Stimulated activated CD8-positive, alpha-beta memory T cell treated with anti-CD3 and anti-CD28 coated beads, Interleukin-7, amount 100 ng/mL, for 48 hours (primary cell): ENCODE results near the gene BRAT1.

Experiments used
- DNase-seq, 2 donors: peaks; one replicate each; pipeline ENCODE4 v3.0.0-alpha.2; 2020; ENCODE audit warnings: low read depth in 1 of 2; ENCODE audit errors: extremely low read depth in 1 of 2

The BRAT1 gene

DNA sequence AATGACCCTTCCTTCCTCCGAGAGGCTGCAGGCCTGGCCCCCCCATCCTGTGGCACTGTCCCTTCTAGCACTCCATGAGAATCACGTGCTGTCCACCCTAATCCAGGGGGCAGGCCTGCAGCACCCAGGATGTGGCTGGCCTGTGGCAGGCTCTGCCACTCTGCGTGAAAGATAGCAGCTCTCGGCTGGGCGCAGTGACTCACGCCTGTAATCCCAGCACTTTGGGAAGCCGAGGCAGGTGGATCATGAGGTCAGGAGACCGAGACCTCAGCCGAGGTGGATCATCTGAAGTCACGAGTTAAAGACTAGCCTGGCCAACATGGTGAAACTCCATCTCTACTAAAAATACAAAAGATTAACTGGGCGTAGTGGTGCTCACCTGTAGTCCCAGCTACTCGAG, 54.6 kb downstream of the BRAT1 start:
- no peak for DNase-seq

DNA sequence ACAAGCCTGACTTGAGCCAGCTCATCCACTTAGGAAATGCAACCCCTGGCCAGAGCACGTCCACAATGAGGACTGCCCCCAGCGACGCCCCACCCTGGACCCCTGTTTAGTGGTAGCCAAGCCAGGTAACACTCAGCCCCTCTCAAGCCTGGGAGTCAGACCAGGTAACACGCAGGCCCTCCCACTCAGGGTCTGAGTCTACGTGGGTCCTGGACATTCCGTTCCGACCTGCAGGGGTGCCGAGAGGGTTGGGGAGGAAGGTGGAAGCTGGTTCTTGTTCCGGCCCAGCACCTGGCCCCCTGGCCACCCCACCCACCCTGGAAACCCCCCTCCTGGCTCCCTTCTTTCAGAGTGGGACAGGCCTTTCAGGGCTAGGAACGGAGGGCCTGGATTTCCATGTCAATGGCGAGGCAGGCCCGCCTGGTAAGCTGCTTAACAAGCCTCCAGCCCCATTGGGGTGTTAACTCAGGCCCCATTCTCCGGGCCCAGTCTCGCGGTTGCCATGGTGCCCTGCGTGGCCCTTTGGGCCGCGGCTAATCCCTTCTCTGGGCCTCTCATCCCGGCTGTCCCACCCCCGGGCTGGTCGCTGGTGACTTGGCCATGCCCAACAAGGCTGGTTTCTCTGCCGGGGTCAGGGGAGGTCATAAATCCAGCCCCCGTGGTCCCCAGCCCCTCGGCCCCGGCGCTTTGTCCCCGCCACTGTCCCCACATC, 55.4 kb downstream of the BRAT1 start:
- no peak for DNase-seq

DNA sequence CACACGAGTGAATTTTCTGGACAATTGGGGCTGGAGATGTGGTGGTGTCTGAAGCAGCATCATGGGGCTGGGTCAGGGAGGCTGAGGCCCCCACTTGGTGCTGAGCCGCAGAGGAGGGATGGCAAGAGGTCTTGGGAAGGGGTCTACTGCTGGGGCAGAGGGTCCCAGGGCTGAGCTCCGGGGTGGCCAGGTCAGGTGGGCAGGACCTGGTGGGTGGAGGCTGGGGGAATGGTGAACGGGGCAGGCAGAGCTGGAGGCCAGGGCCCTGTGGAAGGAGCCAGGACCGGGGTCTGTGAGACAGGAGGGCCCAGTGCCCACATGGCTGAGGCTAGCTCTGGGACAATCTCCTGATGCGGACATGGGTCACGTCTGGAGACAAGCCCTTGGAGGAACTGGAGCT, 56.1 kb downstream of the BRAT1 start:
- DNase-seq: no peak

DNA sequence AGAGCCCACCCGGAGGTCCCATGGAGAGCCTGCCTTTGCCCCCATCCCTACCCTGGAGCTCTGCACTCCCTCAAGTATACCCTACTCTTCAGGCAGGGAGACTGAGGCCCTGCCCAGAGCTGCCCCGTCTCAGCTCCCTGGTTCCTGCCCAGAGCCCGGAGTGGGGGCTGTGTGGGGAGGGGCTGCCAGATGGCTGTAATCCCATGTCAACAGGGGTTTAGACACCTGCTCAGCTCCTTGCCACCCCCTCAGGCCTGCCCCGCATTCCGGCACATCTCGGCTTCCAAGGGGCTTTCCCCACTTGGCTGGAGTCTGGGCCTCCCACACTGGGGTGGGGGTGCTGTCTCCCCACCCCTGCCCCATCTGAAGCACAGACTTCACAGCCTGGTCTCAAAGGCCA, 56.6 kb downstream of the BRAT1 start:
- DNase-seq: no peak

DNA sequence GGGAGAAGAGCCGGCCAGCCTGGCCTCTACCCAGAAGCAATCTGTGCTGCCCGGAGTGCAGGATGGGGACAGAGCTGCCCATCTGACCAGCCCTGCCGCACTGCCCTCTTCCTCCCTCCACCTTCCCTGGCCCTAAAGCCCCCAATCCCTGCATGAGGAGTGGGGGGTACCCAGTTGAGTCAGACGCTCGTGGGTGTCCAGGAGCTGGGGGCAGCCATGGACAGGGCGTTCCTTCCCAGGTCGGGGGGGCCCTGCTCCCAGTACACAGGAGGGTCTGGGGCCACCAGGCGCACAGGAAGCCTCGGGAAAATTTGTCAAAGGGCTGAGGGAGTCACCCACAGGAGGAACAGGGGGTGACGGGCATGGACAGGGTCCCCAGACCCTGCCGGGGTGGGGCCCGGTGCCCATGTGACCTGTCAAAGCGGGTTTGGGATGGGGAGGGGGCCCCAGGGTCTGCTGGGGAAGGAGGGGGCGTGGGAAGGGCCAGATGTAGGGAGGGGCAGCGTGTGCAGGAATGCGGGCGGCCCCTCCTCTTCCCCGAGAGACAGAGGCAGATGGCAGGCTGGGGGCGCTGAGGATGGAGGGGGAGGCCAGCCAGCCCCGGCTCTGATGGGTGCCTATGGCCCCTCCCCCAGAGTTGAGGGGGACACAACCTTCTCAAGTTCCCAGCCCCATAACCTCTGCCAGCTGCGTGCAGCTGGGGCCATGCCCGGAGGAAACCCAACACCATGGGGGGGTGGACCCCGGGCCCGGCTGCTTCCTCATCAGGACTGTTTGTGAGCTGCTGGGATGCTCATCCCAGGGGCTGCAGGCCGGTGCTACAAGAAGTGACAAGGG, 57.6 kb downstream of the BRAT1 start:
- no peak for DNase-seq

DNA sequence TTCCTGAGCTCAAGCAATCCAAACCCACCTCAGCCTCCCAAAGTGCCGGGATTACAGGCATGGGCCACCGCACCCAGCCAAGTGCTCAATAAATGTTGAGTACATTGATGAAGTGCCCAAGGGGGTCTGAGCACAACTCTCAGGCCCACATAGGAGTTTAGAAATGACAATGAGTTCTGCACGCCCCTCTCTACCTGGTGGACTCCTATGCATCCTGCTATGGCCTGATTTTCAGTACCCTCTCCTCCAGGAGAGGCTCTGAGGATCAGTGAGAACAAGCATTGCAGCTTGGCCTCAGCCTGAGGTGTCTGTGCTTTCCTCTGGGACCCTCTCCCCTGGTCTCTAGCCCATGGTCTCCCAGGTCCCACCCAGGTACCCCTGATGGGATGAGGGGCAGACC, 58.3 kb downstream of the BRAT1 start:
- no peak for DNase-seq

DNA sequence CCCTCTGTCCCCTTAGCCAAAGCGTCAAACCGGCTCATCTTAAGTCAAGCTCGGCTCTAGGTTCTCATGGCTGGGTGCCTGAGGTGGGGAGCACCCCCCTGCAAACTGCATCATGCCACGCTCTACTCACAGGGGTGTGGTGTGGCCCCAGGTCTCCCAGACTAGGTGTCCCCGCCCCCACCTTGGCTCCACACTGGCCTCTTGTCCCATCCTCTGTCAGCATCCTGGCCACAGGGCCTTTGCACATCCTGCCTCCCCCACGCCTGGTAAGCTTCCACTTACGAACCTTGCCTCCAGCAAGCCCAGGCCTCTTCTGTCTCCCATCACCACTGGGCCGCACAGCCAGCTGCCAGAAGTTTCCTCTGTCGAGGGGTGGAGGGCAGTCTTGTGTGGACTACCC, 58.9 kb downstream of the BRAT1 start:
- no peak for DNase-seq

DNA sequence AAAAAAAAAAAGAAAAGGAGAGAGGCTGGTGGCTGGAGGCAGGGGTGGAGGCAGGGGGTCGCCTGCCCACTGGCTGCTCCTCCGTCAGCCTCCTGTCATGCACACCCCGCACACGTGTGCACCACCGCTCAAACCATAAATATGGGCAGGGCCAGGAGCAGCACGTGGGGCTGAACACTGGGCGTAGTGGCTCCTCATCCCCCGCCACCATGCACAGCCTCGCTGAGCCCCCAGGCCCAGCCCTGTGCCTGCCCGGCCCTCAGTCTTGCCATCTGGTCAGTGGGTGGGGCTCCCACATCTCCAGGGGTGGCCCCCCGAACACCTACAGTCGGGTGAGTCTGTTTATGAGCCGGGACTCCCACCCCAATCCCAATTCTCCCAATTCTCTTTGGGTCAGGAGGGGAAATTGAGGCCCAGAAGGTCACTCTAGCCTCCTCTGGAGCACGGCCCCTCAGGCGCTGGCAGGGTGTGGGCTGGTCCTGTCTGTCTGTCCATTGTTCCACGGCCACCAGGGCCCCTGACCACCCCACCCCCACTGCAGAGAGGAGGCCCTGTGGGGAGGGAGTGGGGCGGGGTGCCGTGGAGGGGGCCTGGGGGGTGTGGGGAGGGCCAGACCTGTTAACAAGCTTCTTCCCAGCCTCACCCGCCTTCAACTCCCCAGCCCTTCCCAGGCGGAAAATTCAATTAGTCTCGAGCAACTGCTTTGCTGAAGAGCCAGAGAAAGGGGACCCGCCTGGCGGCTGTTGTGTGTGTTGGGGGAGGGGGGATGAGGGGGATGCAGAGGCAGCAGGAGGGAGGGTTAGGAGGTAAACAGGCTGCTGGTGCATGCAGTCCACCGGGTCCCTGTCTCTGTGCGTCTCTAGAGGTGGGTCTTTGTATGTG, 59.7 kb downstream of the BRAT1 start:
- DNase-seq: no peak

DNA sequence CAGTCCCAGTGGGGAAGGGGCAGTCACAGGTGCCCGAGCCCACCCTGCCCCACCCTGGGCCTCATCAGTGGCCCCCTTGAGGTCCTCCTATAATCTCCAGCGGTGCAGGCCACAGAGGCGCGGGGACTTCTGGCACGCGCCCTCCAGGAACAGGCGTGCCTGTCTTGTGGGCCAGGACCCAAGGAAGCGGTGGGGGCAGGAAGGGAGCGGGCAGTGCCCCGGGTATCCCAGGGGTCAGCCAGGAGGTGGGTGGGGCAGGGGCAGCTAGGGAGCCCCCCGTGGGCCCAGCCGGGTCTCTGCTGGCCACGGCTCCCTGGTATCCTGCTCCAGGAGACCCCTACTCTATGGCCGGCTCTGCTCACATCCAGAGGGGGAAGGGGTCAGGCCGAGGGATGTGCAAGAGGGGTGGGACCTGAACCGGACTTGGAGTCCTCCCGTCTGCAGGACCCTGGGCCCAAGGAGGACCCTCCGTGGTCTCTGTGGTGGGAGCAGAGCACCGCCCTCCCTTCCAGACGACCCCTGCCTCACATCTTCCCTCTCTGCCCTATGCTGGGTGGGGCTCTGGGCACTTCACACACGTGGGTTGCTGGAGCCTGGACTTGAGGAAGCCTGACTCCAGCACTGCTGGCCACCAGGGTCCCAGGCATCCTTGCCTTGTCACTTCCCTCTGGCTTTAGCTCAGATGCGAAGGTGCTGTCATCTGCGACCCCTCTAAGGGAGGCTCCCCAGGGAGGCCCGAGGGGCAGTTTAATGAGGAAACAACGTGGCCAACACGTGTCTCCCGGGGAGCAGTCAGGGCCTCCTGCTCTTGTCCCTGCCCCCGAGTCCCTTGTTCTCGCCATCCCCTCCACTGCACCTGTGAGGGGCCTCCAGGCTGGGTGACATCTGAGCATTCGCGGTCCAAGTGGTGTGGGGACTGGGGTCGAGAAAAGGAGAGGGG, 60.9 kb downstream of the BRAT1 start:
- no peak for DNase-seq

DNA sequence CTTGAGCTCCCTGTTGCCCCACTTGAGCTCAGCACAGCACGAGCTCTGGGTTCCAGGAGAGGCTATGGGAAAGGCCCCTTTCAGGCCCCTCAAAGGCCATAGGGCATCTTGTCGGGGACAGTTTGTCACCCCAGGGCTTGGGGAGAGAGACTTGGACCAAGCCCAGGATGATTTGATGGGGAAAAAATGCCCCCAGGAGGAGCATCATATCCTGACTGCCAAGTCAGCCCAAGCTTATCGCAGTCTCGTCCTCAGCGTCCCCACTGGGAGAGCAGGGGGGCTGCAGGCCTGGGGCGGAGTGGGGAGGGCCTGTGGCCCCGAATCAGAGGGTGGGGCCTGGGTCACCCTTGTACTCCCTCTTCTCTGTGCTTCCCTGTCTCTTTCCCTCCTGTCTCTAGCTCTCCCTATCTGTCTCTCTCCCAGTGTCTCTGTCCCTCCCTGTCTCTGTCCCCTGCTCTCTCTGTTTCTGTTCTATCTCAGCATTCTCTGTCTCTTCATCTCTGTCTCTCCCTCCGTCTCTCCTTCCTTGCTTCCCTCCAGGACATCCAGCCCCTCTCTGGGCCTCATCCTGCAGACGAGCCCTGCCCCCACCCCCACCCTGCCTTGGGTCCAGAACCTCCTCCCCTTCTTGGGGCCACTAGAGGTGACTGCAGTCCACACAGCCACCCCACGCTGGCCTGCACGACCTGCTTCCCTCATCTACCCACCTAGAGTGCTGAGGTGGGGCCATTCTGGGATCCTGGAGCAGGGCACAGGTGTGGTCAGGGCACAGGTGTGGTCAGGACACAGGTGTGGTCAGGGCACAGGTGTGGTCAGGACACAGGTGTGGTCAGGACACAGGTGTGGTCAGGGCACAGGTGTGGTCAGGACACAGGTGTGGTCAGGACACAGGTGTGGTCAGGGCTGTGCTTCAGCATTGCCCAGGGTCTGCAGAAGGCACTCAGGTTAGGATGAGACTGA, 61.8 kb downstream of the BRAT1 start:
- no peak for DNase-seq

DNA sequence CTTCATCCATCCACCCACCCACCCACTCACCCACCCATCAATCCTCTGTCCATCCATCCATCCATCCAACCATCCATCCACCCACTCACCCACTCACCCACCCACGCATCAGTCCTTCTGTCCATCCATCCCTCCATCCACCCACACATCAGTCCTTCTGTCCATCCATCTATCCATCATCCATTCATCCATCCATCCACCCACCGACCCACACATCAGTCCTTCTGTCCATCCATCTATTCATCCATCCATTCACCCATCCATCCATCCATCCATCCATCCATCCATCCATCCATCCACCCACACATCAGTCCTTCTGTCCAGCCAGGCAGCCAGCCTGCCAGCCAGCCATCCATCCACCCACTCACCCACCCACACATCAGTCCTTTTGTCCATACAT, 63.3 kb downstream of the BRAT1 start:
- DNase-seq: no peak

DNA sequence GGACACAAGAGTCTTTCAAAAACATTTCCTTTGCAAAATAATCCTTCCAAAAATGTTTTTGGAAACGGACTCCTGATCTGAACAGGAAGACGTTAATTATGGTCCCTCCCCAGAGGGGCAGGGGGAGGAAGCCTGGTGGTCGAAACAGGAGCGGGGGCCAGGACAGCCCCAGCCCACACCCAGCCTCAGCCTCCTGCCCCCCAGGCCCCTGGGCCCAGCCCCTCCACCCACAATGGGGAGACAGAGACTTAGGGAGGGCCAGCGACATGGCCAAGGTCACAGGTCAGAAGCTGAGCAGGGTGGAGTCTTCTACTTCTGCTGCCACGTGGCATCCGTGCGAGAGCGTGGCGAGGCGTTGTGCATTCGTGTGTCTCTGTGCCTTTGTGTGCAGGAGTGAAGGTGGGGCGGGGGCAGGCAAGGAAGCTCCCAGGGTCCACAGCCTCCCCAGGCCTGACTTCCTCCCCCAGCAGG, 65.1 kb downstream of the BRAT1 start:
- no peak for DNase-seq

DNA sequence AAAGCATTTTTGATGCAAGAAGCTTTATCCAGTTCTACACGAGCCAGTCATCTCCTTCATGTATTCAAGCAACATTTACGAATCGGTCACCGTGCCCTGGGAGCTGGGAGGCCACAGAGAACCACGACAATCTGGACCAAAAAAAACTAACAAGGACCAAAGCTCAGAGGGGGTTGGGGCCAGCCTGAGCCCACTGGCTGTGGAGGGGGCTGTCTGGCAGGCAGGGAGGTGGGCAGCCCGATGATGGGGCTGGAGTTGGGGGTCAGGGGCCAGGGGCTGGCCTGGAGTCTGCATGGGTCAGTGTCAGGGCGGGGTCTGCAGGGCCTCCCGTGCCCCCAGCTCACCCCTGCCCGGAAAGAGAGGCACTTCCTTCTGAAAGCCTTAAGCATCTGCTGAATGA, 66.6 kb downstream of the BRAT1 start:
- no peak for DNase-seq

DNA sequence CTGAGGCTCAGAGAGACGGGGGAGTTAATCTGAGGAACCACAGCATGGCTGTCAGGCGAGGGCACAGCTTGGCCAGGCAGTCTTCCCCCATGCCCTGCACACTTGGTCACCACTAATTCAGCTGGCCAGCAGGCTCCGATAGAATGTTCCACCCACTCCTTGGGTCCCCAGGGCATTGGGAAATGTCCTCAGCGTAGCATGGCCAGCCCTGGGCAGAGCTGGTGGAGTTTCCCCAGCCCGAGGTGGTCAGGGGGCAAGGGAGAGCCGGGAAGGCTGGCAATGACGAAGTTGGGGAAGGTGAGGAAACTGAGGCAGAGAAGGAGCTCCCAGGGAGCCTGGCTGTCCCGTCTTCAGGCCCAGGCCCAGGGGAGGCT, 67.1 kb downstream of the BRAT1 start:
- DNase-seq: no peak
